K562 (cell line): ENCODE measurements around the gene SMC3. TPM values are rescaled to one million over a fixed set of nuclear protein-coding genes. Genes with fewer than 3 reads are reported as not detected.
A peak's percentile ranks its signal among the peaks of the same experiment; 100 is the strongest.
"Not testable (repeated sequence)": the region's sequence is repeated elsewhere in the genome, so short reads cannot be mapped to it uniquely, and the experiment has no call there.

Source experiments
- ATAC-seq: fragments of 200-7000 bp; cut with Tn5 transposase; 3 replicates; pipeline ENCODE4 v1.9.1; 2020; ENCODE audit warnings: moderate library complexity
- BruUV-seq: library from RNA; stranded (reverse); fragments of 400-500 nt; replicated peaks from 2 replicates; lab custom pipeline; 2021; lab: Mats Ljungman, UMichigan
- CTCF ChIA-PET: fragments of 300-600 bp; formaldehyde crosslinking; extraction: SDS; loops from one replicate; lab custom pipeline; 2021; ENCODE audit warnings: low intra/inter-chr PET ratio; lab: Yijun Ruan, JAX
- POLR2A ChIA-PET: fragments of 300-600, 350-650 bp; sonication (Branson Sonifier 250); formaldehyde crosslinking; extraction: SDS; loops from one replicate; lab custom pipeline; 2021; ENCODE audit warnings: antibody characterized with exemption, inconsistent platforms; lab: Yijun Ruan, JAX
- DNase-seq, 4 experiments: peaks; one replicate each; pipeline versions ENCODE4 v3.0.0 to v3.0.0-alpha.2; 2011 to 2018; ENCODE audit warnings: low spot score in 3 of 4, mixed read lengths in 3 of 4; ENCODE audit errors: extremely low read depth in 1 of 4
- FAIRE-seq: peaks from 2 replicates; lab custom pipeline; 2011; peaks lifted over from hg19 to GRCh38; lab: Jason Lieb, UNC
- H2AFZ ChIP-seq: 2 replicates; pipeline ENCODE4 v1.6.0; 2011; ENCODE audit warnings: low read depth, low read length, control low read depth, inconsistent platforms
- H3K27ac ChIP-seq: fragments of 200-600 bp; 3 replicates; pipeline ENCODE4 v1.8.0; 2011; ENCODE audit warnings: low read depth, mild to moderate bottlenecking, control low read depth, inconsistent platforms, low read length, moderate library complexity, mixed read lengths; ENCODE audit errors: extremely low read depth
- H3K27me3 ChIP-seq, 2 experiments: fragments of 300-600 bp in 1 of 2; 2 replicates in 1 of 2; 3 replicates in 1 of 2; pipeline versions ENCODE4 v1.6.0 to v1.8.0; 2011; ENCODE audit warnings: inconsistent platforms in 2 of 2, low read length in 2 of 2, mild to moderate bottlenecking in 1 of 2, mixed read lengths in 1 of 2, moderate library complexity in 1 of 2; ENCODE audit not compliant: control insufficient read depth in 2 of 2, insufficient read depth in 2 of 2
- H3K36me3 ChIP-seq: fragments of 300-600 bp; 3 replicates; pipeline ENCODE4 v1.8.0; 2011; ENCODE audit warnings: mild to moderate bottlenecking, low read length, inconsistent platforms; ENCODE audit not compliant: control insufficient read depth, insufficient read depth
- H3K4me1 ChIP-seq, 2 experiments: fragments of 200-600 bp in 1 of 2; replicated peaks in 1 of 2; 2 replicates in 1 of 2; 3 replicates in 1 of 2; pipeline versions ENCODE4 v1.5.1 to v1.8.0; 2011; ENCODE audit warnings: inconsistent platforms in 2 of 2, low read length in 2 of 2, mild to moderate bottlenecking in 1 of 2, mixed read lengths in 1 of 2, moderate library complexity in 1 of 2; ENCODE audit not compliant: control insufficient read depth in 2 of 2, insufficient read depth in 2 of 2
- H3K4me2 ChIP-seq: 2 replicates; pipeline ENCODE4 v1.6.1; 2011; ENCODE audit warnings: low read length, control low read depth, inconsistent platforms, mixed read lengths; ENCODE audit not compliant: insufficient read depth
- H3K4me3 ChIP-seq: fragments of 200-600 bp; sonication (generic), shearing (Covaris generic); 2 replicates; pipeline ENCODE4 v1.5.1; 2016; ENCODE audit warnings: control low read depth, inconsistent platforms
- H3K79me2 ChIP-seq: fragments of 200-600 bp; 3 replicates; pipeline ENCODE4 v1.8.0; 2011; ENCODE audit warnings: low read length, inconsistent platforms; ENCODE audit not compliant: control insufficient read depth, insufficient read depth
- H3K9ac ChIP-seq, 2 experiments: 2 replicates each; pipeline versions ENCODE4 v1.6.0 to v1.6.1; 2011; ENCODE audit warnings: low read depth in 2 of 2, low read length in 2 of 2, control low read depth in 1 of 2, inconsistent platforms in 1 of 2, mild to moderate bottlenecking in 1 of 2, mixed read lengths in 1 of 2; ENCODE audit not compliant: insufficient read depth in 1 of 2
- H3K9me1 ChIP-seq: one replicate; pipeline ENCODE4 v1.6.0; 2011; ENCODE audit warnings: inconsistent platforms, mild to moderate bottlenecking, low read length, moderate library complexity; ENCODE audit not compliant: control insufficient read depth, insufficient read depth
- H3K9me3 ChIP-seq: replicated peaks from 2 replicates; pipeline ENCODE4 v1.5.1; 2011; ENCODE audit warnings: low read depth, low read length, inconsistent platforms; ENCODE audit not compliant: control insufficient read depth, insufficient read depth
- H4K20me1 ChIP-seq: replicated peaks from 2 replicates; pipeline ENCODE4 v1.6.1; 2011; ENCODE audit warnings: low read length, inconsistent platforms, mixed read lengths; ENCODE audit not compliant: control insufficient read depth, insufficient read depth
- C11orf30 ChIP-seq: fragments of 450-650 bp; IDR thresholded peaks from 2 replicates; pipeline ENCODE4 v1.6.1; 2016; ENCODE audit warnings: low read depth, mild to moderate bottlenecking
- CEBPG ChIP-seq, 3 experiments: fragments of 200-800 bp in 1 of 3; sonication (Bioruptor generic) in 1 of 3; sonication (generic) in 1 of 3; formaldehyde crosslinking in 1 of 3; IDR thresholded peaks in 2 of 3; conservative IDR thresholded peaks in 1 of 3; 2 replicates each; pipeline versions ENCODE4 v1.6.1 to v1.8.0; 2016 to 2022; ENCODE audit warnings: missing compliant biosample characterization in 2 of 3, missing genetic modification characterization in 2 of 3, mild to moderate bottlenecking in 1 of 3, missing genetic modification reagents in 1 of 3
- E4F1 ChIP-seq: fragments of 250-450 bp; sonication (Bioruptor Pico); IDR thresholded peaks from 2 replicates; pipeline ENCODE4 v1.5.0; 2021; ENCODE audit warnings: mild to moderate bottlenecking, borderline replicate concordance
- EP300 ChIP-seq: IDR thresholded peaks from 2 replicates; pipeline ENCODE4 v1.6.1; 2012; ENCODE audit warnings: low read length, improper control_type of control experiment
- KDM1A ChIP-seq, 2 experiments: fragments of 450-650 bp; IDR thresholded peaks; 2 replicates each; pipeline ENCODE4 v1.6.1; 2016; ENCODE audit warnings: mild to moderate bottlenecking in 2 of 2
- MECOM ChIP-seq: fragments of 250-450 bp; sonication (Bioruptor Pico); IDR thresholded peaks from 2 replicates; pipeline ENCODE4 v1.8.0; 2022; ENCODE audit warnings: inconsistent platforms
- MTA2 ChIP-seq: fragments of 450-650 bp; IDR thresholded peaks from 2 replicates; pipeline ENCODE4 v1.6.1; 2016; ENCODE audit warnings: low read depth
- NONO ChIP-seq, 2 experiments: fragments of 200-400 bp in 1 of 2; fragments of 450-650 bp in 1 of 2; formaldehyde crosslinking in 1 of 2; IDR thresholded peaks; 2 replicates each; pipeline ENCODE4 v1.6.1; 2017; ENCODE audit warnings: low read depth in 2 of 2, mild to moderate bottlenecking in 2 of 2, moderate library complexity in 2 of 2, low read length in 1 of 2
- PHB ChIP-seq: fragments of 250-450 bp; sonication (Bioruptor Pico); IDR thresholded peaks from 2 replicates; pipeline ENCODE4 v1.5.0; 2021
- POLR2AphosphoS5 ChIP-seq: IDR thresholded peaks from 2 replicates; pipeline ENCODE4 v1.6.1; 2011; ENCODE audit warnings: mild to moderate bottlenecking, low read depth, low read length, moderate library complexity; ENCODE audit not compliant: control insufficient read depth, insufficient read depth
- SAP30 ChIP-seq: fragments of 200-600 bp; sonication (generic); IDR thresholded peaks from 2 replicates; pipeline ENCODE4 v1.6.1; 2012; ENCODE audit warnings: borderline replicate concordance, low read depth, mild to moderate bottlenecking, moderate library complexity, low read length, control low read depth, inconsistent platforms; ENCODE audit not compliant: insufficient read depth, poor library complexity, severe bottlenecking
- ZEB2 ChIP-seq: fragments of 450-650 bp; IDR thresholded peaks from 2 replicates; pipeline ENCODE4 v1.6.1; 2016
- ZNF316 ChIP-seq: fragments of 450-650 bp; IDR thresholded peaks from 2 replicates; pipeline ENCODE4 v1.6.1; 2016
- ZNF77 ChIP-seq: fragments of 250-450 bp; sonication (Bioruptor Pico); IDR thresholded peaks from 2 replicates; pipeline ENCODE4 v1.5.0; 2020
- WGBS: fragments of 100-300 bp; shearing (Covaris generic); methylation state at CpG from one replicate; pipeline ENCODE4 v1.1.6; 2016; ENCODE audit warnings: low coverage, mixed read lengths; ENCODE audit not compliant: insufficient coverage; ENCODE audit errors: missing lambda C conversion rate; 5-methylcytosine and 5-hydroxymethylcytosine counted together
- in situ Hi-C: fragments of 300-500 bp; cut with MboI; formaldehyde crosslinking; loops from 4 replicates; pipeline ENCODE4 v1.15.0; 2018; ENCODE audit warnings: inconsistent platforms, mixed read lengths
- intact Hi-C: fragments of 100-400 bp; cut with micrococcal nuclease; formaldehyde crosslinking; loops from 2 replicates; pipeline ENCODE4 v1.14.2; 2022
- polyA plus RNA-seq, 8 experiments: library from polyadenylated mRNA; depleted of rRNA in 4 of 8; stranded (reverse) in 5 of 8; unstranded in 3 of 8; fragments of >200 nt; fragmentation: Nextera tagmentation in 2 of 8; fragmentation: Illumina TruSeq in 1 of 8; extraction: Ambion mirVana in 2 of 8; extraction: Trizol in 1 of 8; gene quantifications; 2 replicates each; pipeline versions ENCODE4 v1.2.1 to v1.2.3, GENCODE V29; 2011 to 2014; ENCODE audit warnings: inconsistent platforms in 1 of 8, missing spikeins in 1 of 8
- total RNA-seq, 7 experiments: library from RNA; depleted of rRNA in 6 of 7; stranded (reverse); fragments of >200 nt in 6 of 7; fragmentation: Illumina TruSeq in 2 of 7; extraction: Trizol in 2 of 7; gene quantifications; 2 replicates each; pipeline versions ENCODE4 v1.2.1 to v1.2.3, GENCODE V29; 2011 to 2021; ENCODE audit warnings: low replicate concordance in 1 of 7

The SMC3 gene
- total and polyA plus RNA-seq, 9 of the 15 experiments (the other 6 are each of a cell fraction or from before 2014, with no cell fraction given): 21.3 to 62.6 (median 39.3) TPM

- peaks cover 11 to 14% of the 10 kb centered on the region in 2 experiments; a peak in 4 of 5 replicates for H3K4me1 ChIP-seq
- H3K9me3 ChIP-seq, H3K27ac ChIP-seq, intact Hi-C loops, H4K20me1 ChIP-seq, ATAC-seq, DNase-seq, H2AFZ ChIP-seq, H3K4me3 ChIP-seq, H3K9me1 ChIP-seq, H3K27me3 ChIP-seq, H3K79me2 ChIP-seq, BruUV-seq, H3K9ac ChIP-seq, H3K36me3 ChIP-seq, H3K4me2 ChIP-seq, CTCF ChIA-PET, FAIRE-seq, in situ Hi-C loops: not testable (repeated sequence)
- WGBS: 82% methylated on average over 2 of the region's 6 CpGs
- TF ChIP-seq C11orf30: peak; percentile 56; the same call in 1 of the 2 replicates
- TF ChIP-seq ZNF316: peak; percentile 81
- POLR2A ChIA-PET: interaction anchor here (0.6 to 0.9 kb wide), 2 partner anchors 10 to 37 kb away, joined by 3 read pairs; no protein-coding TSS in a partner anchor
Measured at GRCh38 chr10:110639858-110640257, 72.4 kb downstream of the SMC3 start.

DNA sequence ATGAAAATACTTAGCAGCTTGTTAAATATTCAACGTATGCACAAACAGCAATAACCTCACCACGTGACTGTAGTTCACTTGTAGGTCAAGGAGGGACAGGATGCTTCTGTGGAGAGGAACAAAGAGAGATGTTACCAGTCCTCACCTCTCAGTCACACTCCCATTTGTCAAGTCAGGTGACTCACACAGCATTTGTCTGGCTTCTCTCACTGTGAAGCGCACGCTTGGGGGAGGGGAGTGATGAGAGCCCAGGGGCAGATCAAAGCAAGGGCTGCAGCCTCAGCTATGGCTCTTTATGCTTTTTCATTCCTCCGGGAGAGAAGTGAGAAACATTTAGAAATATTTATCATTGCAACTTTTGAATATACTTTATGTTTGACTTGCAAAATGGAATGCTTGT, 73.8 kb downstream of the SMC3 start:
- peak; percentile 94 for FAIRE-seq
- 2% methylated on average over 5 of the region's 5 CpGs for WGBS
- Histone ChIP-seq H3K9me1 (no peaks in the 10 kb centered on the region), H2AFZ (peak overlapping the region; percentile 74), H3K4me3 (no peak overlapping the region), H3K9ac (no peak overlapping the region), H3K36me3 (no peaks in the 10 kb centered on the region), H3K9me3 (no peaks in the 10 kb centered on the region), H3K79me2 (peaks cover 21% of the 10 kb centered on the region), H4K20me1 (no peaks in the 10 kb centered on the region), H3K27me3 (no peaks in the 10 kb centered on the region), H3K4me1 (peaks cover 11 to 14% of the 10 kb centered on the region in 2 experiments; a peak in 4 of 5 replicates), H3K27ac (peak overlapping the region; percentile 22; the same call in 1 of the 3 replicates), H3K4me2 (peak overlapping the region; percentile 22)
- CTCF ChIA-PET: interaction anchor here (0.7 kb wide), 1 partner anchor 31 kb away, joined by 3 read pairs; no protein-coding TSS in a partner anchor
- peak; percentile 41 to 83 (median 60) for DNase-seq
- in situ Hi-C loops (no loop called here), intact Hi-C loops (no loop called here)
- ATAC-seq: peak; percentile 70
- BruUV-seq: no TSS peak
- POLR2A ChIA-PET: no interaction called here
- TF ChIP-seq ZEB2: 0 out of 2 replicates have a peak, but pooled peaks have one; percentile 44
- TF ChIP-seq NONO (IDR thresholded peaks at IDR 0.05; ENCODE audit: low read depth in 2 of 2, low read length in 1 of 2): no peak
- TF ChIP-seq PHB: no peak
- TF ChIP-seq MTA2: no peak
- no peak for TF ChIP-seq ZNF316
- peak in 1 of 2 experiments; percentile 38; a peak in 2 of 4 replicates for TF ChIP-seq KDM1A (IDR thresholded peaks at IDR 0.05)
- TF ChIP-seq EP300: peak; percentile 28; the same call in 1 of the 2 replicates
- no peak for TF ChIP-seq E4F1 (CRISPR knock-in tag)
- no peak for TF ChIP-seq SAP30
- no peak for TF ChIP-seq POLR2AphosphoS5
- peak; percentile 48; the same call in 1 of the 2 replicates for TF ChIP-seq MECOM (CRISPR knock-in tag)
- TF ChIP-seq ZNF77 (CRISPR knock-in tag): no peak
- TF ChIP-seq CEBPG (CRISPR knock-in tag; IDR thresholded peaks at IDR 0.05): no peak
- no peak for TF ChIP-seq CEBPG (tag; conservative IDR thresholded peaks at IDR 0.05 in 1 of 2, IDR thresholded peaks at IDR 0.05 in 1 of 2)
